Prostate gland (tissue), 2 donors: Measurements from ENCODE around the gene CHP2.

Source experiments
- CTCF ChIP-seq, 4 experiments: fragments of 200-600 bp in 2 of 4; fragments of 450-650 bp in 2 of 4; sonication (generic) in 2 of 4; IDR thresholded peaks; 1 replicate in 3 of 4; 2 replicates in 1 of 4; pipeline ENCODE4 v1.5.1; 2016 to 2019; ENCODE audit warnings: antibody characterized with exemption in 4 of 4, mild to moderate bottlenecking in 2 of 4, moderate library complexity in 2 of 4
- POLR2A ChIP-seq: fragments of 450-650 bp; IDR thresholded peaks from one replicate; pipeline ENCODE4 v1.6.1; 2016; ENCODE audit warnings: antibody characterized with exemption, mild to moderate bottlenecking
- POLR2AphosphoS5 ChIP-seq: sonication (generic); formaldehyde crosslinking; IDR thresholded peaks from one replicate; pipeline ENCODE4 v1.6.1; 2017; ENCODE audit warnings: antibody characterized with exemption

GRCh38 chr16:23757937-23758619 lies 3.3 kb downstream of the CHP2 start:
- TF ChIP-seq CTCF (IDR thresholded peaks at IDR 0.05) (no peak), POLR2A (no peak), POLR2AphosphoS5 (no peak)
